ENCODE data around the gene GALNT3.

GALNT3 gene

DNA sequence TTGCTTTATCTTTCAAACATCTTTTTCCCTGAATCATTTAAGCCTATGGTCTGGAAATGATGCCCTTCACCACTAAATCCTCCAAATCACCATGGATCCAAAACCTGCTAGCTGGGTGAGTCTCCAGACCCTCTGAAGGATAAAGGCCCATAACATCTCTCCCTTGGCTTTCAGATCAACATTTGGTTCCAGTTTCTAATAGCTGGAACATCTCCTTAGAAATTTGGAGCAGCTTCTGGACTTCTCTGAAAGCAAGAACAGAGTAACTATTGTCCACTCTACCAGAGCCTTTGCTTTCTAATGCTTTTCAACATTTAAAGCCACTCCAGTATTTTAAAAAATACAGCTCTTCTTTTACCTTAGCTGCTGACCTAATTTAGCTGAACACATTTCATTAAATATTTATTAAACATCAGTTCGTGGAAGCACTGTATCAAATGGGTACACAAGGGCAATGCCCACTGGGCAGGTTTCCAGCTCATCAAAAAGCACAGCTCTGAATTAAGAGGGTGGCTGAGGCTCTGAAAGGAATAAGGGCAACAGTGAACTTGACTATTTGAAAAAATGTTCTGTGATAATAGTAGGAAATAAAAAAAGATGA lies 75.3 kb downstream of the GALNT3 start:
- no peak for DNase-seq

DNA sequence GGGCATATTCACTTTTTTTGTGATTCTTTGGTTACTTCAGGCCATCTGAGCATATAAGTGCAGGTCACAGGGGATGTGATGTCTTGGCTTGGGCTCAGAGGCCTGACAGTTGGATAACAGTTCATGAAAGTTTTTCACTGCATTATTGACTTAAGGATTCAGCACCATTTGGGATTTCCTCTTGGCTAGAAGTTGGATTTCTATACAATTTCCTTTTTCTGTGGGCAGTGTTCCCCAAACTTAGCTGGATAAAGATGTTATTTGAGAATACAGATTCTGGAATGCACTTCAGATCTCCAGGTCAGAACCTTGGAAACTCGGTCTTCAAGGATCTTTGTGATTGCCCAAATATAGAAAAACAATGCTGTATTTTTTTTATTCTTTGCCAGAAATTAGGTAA lies 78.0 kb downstream of the GALNT3 start:
- no peak for DNase-seq

DNA sequence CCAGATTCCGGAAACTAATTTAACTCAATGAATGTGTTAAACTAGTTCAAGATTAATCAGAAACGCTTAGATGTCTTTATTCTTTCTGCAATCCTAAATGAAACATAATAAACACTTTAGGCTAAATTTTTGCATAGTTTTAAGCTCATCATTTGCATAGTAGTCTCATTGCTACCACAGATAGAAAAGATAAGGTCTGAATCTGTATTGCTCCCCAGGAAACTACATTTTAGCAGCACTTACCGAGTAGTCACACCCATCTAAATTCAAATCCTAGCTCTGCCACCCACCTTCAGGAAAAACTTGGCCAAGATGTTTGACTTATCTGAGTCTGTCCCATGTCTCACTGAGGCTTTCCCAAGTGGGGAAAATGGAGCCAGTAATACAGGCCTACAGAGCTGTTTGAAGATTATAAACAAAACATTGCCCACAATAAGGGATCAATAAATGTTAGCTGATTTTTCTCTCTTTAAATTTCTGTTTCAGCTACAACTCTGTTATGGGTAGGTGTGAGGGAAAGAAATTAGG lies 87.0 kb downstream of the GALNT3 start:
- no peak for DNase-seq

DNA sequence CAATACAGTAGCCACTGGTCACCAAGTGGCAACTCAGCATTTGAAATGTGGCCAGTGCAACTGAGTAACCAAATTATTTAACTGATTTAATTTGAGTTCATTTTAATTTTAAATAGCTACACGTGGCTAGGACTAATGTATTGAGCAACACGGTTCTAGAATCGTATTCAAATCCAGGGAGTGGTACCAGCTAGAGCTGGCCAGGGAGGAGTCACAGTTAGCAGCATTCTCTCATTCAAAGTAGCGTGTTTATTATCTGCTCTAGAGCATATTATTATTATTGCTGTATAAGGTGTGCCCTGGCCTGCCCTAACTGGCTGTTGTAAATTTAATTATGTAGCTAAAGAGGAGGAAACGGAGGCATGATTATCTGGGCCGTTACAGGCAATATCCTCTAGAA lies 92.9 kb downstream of the GALNT3 start:
- DNase-seq = no peak

DNA sequence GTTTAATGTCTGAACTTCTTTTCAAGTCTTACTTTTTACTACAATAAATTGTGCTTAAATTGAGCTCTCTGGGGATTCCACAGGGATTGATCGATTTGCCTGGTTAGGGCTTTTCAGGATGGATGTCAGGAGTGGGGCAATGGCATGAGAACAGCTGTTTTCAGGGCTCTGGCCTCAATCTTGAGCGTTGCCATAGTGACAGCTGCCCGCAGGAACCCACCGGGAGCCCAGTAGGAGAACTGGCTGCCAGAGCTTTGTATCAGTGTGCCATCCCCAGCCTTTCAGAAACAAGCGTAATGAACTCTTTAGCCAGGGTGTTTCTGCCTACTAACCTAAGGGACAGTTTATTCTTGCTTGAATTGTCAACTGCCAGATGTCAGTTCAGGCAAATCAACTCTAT lies 93.5 kb downstream of the GALNT3 start:
- no peak for DNase-seq

DNA sequence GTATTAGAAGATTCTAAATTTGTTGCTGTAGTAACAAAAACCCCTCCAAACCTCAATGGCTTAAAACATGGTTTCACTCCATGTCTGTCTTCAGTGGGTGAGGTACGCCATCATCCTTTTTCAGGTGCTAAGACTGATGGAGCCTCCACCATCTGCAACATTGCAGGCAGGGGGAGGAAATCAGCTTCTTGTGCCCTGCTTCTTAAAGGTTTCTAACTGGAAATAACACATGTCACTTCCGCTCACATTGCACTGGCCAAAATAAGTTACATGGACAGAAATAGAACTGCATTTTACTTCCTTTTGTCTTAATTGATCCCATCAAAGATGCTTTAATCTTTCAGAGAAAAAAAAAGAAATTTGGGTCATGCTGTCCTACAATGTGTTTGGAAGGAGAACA lies 94.1 kb downstream of the GALNT3 start:
- no peak for DNase-seq

DNA sequence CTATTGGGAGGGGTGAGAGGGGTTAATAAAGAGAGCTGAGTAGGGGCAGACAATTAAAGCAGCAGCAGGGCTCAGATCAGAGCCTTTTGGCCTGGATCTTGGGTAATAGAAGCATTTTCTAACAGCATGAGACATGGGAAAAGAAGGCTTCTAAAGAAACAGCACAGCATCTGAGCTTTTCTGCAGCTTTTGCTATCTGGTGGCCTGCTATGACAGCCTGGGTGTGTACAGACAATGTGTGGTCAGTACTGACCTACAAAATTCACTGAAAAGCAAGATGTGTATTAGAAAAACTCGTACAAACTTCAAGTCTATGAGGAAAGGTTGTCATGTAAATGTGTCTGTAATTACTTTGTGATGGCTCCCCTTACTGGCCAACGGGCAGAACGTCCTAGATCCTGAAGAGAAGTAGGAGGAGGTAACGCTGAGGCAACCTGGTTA lies 95.6 kb downstream of the GALNT3 start:
- no peak for DNase-seq

DNA sequence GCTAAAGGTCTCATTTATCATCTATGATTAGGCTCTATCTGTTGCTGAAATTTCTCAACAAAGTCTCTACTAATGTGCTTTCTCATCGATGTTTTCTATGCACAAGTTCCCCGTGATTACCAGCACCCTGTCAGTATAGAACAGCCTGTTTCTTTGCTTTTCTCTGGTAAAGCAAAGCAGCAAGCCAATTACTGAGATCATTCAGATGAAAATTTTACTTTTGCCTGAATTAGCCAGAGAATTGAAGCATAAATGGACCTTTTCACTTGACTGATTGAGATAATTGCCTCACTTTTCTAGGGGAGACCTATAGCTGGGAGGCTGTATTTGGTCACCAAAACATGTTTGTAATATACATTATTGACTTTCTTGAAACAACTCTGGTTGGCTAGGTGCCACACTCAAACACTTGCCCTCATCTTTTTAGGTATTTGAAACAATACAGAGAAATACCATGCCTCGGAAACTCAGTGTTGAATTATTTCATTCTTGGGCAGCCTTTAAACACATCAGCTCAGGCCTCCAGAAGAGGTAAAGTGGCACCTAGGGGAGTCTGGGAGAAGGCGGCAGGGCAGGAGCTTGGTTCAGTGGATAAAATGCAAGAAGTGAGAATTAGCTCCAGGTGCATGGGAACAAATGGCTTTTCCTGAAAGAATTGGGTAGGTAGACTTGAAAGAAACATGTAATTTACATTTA lies 96.2 kb downstream of the GALNT3 start:
- DNase-seq = no peak

Measured in activated T-cell treated with anti-CD3 and anti-CD28 coated beads, Interleukin-2, amount 50 U/mL, for 1 hour (primary cell).